OCI-LY7 (cell line): ENCODE results near the gene RNF111.

Experiments used
- EZH2phosphoT487 ChIP-seq: fragments of 200-600 bp; sonication (generic); IDR thresholded peaks from 2 replicates; pipeline ENCODE4 v1.6.1; 2018; ENCODE audit warnings: low read depth, borderline replicate concordance, mild to moderate bottlenecking, mixed run types, antibody characterized with exemption, low read length, moderate library complexity, mixed read lengths
- TF ChIP-seq, protein P1 (sequence below): fragments of 200-600 bp; sonication (generic); conservative IDR thresholded peaks from 2 replicates; pipeline ENCODE4 v1.5.1; 2014; ENCODE audit warnings: mild to moderate bottlenecking, antibody characterized with exemption, low read length, moderate library complexity, mixed read lengths

DNA sequence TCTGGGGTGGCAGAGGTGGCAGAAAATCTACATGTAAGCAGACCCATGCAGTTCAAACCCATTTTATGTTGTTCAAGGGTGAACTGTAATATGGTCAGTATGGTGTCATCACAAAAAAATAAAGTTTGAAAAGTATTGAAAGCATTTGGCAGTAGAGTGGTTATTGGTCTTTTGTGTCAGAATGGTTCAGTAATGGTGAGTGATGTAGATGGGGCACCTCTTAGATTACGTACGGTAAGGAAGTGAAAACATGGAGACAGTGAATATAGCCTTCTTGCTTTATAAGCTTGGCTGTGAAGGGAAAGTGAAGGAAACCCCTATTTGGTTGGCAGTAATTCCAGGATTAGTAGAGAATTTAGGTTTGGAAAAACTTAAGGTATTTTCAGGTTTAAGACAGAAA, 100.3 kb downstream of the RNF111 start:
- TF ChIP-seq, protein P1, sequence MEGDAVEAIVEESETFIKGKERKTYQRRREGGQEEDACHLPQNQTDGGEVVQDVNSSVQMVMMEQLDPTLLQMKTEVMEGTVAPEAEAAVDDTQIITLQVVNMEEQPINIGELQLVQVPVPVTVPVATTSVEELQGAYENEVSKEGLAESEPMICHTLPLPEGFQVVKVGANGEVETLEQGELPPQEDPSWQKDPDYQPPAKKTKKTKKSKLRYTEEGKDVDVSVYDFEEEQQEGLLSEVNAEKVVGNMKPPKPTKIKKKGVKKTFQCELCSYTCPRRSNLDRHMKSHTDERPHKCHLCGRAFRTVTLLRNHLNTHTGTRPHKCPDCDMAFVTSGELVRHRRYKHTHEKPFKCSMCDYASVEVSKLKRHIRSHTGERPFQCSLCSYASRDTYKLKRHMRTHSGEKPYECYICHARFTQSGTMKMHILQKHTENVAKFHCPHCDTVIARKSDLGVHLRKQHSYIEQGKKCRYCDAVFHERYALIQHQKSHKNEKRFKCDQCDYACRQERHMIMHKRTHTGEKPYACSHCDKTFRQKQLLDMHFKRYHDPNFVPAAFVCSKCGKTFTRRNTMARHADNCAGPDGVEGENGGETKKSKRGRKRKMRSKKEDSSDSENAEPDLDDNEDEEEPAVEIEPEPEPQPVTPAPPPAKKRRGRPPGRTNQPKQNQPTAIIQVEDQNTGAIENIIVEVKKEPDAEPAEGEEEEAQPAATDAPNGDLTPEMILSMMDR = no peak
- TF ChIP-seq EZH2phosphoT487 = no peak
